WTC11 (cell line): ENCODE data around the gene SPATS2. TPM values are rescaled to one million over a fixed set of nuclear protein-coding genes. Genes with fewer than 3 reads are reported as not detected.
"Not testable (repeated sequence)": the region's sequence is repeated elsewhere in the genome, so short reads cannot be mapped to it uniquely, and the experiment has no call there.

Experiments used
- ATAC-seq: fragments of 200-7000 bp; cut with Tn5 transposase; 2 replicates; pipeline ENCODE4 v1.10.0; 2021; ENCODE audit warnings: mild to moderate bottlenecking, moderate library complexity
- Bru-seq: library from RNA; stranded (reverse); fragments of 400-500 nt; gene quantifications from one replicate; lab custom pipeline; 2021; lab: Mats Ljungman, UMichigan
- CTCF ChIA-PET: fragments of 300-600 bp; sonication (Branson Sonifier 250); formaldehyde crosslinking; loops from one replicate; lab custom pipeline; 2021; ENCODE audit warnings: antibody characterized with exemption; lab: Charles Lee
- POLR2A ChIA-PET: fragments of 350-600 bp; sonication (Branson Sonifier 250); formaldehyde crosslinking; loops from one replicate; lab custom pipeline; 2021; ENCODE audit warnings: antibody characterized with exemption; lab: Charles Lee
- DNase-seq: peaks from one replicate; pipeline ENCODE4 v3.0.0; 2021; ENCODE audit warnings: low spot score
- H3K27ac Mint-ChIP-seq: 2 replicates; pipeline ENCODE4 v1.8.0; 2021; ENCODE audit warnings: mixed read lengths
- H3K27me3 Mint-ChIP-seq: 2 replicates; pipeline ENCODE4 v1.8.0; 2021; ENCODE audit warnings: low read depth, mild to moderate bottlenecking, moderate library complexity, mixed read lengths
- H3K36me3 Mint-ChIP-seq: 2 replicates; pipeline ENCODE4 v1.8.0; 2021; ENCODE audit warnings: mixed read lengths
- H3K4me1 Mint-ChIP-seq: 2 replicates; pipeline ENCODE4 v1.8.0; 2022; ENCODE audit warnings: mixed read lengths
- H3K4me3 Mint-ChIP-seq: 2 replicates; pipeline ENCODE4 v1.8.0; 2021; ENCODE audit warnings: mild to moderate bottlenecking, moderate library complexity, mixed read lengths
- H3K9me3 Mint-ChIP-seq: 2 replicates; pipeline ENCODE4 v1.8.0; 2021; ENCODE audit warnings: mixed read lengths
- E2F5 ChIP-seq: sonication (generic); formaldehyde crosslinking; IDR thresholded peaks from 2 replicates; pipeline ENCODE4 v1.8.1; 2022; ENCODE audit warnings: mild to moderate bottlenecking, moderate library complexity, missing genetic modification reagents
- GTF2I ChIP-seq: fragments of 250-450 bp; sonication (Bioruptor Pico); conservative IDR thresholded peaks from 2 replicates; pipeline ENCODE4 v1.4.0; 2021; ENCODE audit warnings: mild to moderate bottlenecking
- PRDM15 ChIP-seq: sonication (generic); formaldehyde crosslinking; IDR thresholded peaks from 2 replicates; pipeline ENCODE4 v1.8.0; 2022; ENCODE audit warnings: missing genetic modification reagents
- USF1 ChIP-seq: sonication (generic); formaldehyde crosslinking; IDR thresholded peaks from 2 replicates; pipeline ENCODE4 v1.8.0; 2022; ENCODE audit warnings: mild to moderate bottlenecking, missing genetic modification reagents
- ZNF219 ChIP-seq: sonication (generic); formaldehyde crosslinking; IDR thresholded peaks from 2 replicates; pipeline ENCODE4 v1.8.0; 2023; ENCODE audit warnings: missing genetic modification reagents, mild to moderate bottlenecking, borderline replicate concordance
- ZNF281 ChIP-seq: sonication (generic); formaldehyde crosslinking; IDR thresholded peaks from 2 replicates; pipeline ENCODE4 v1.8.0; 2023; ENCODE audit warnings: mild to moderate bottlenecking, missing genetic modification reagents
- ZNF416 ChIP-seq: fragments of 250-450 bp; sonication (Bioruptor Pico); IDR thresholded peaks from 2 replicates; pipeline ENCODE4 v1.9.0; 2021; ENCODE audit warnings: mild to moderate bottlenecking, inconsistent platforms
- long read RNA-seq, 3 experiments: library from RNA in 1 of 3; library from capped mRNA in 1 of 3; library from polyadenylated mRNA in 1 of 3; unstranded in 2 of 3; stranded (forward) in 1 of 3; transcript quantifications; one replicate each; pipeline ENCODE4 v2.0.0, GENCODE V29; 2021
- total RNA-seq: library from RNA; stranded (reverse); gene quantifications from 3 replicates; pipeline ENCODE4 v1.2.3, GENCODE V29; 2021

Gene SPATS2
- total RNA-seq (25.9 to 26.9 TPM (median 26.5 TPM) in 3 replicates), Bru-seq, nascent RNA (percentile 71 among the genes with signal in this experiment)
- long read RNA-seq, experiment 1, transcript SPATS2-222 (14 exons, 2,993 nt): minor isoform, 44 of 156 reads
- long read RNA-seq, experiment 1, transcript SPATS2-201 (13 exons, 3,158 nt): major isoform, 73 of 156 reads
- long read RNA-seq, experiment 1, partial matches to known transcripts: 8 of 156 reads
- long read RNA-seq, experiment 1, other reads (novel, unspliced or antisense): 30 of 156 reads
- long read RNA-seq, experiment 2, transcript SPATS2-222 (14 exons, 2,993 nt): major isoform, 10 of 31 reads
- long read RNA-seq, experiment 2, transcript SPATS2-201 (13 exons, 3,158 nt): minor isoform, 8 of 31 reads
- long read RNA-seq, experiment 2, partial matches to known transcripts: 3 of 31 reads
- long read RNA-seq, experiment 2, other reads (novel, unspliced or antisense): 10 of 31 reads
- long read RNA-seq, experiment 3, transcript SPATS2-222 (14 exons, 2,993 nt): minor isoform, 6 of 23 reads
- long read RNA-seq, experiment 3, transcript SPATS2-201 (13 exons, 3,158 nt): major isoform, 10 of 23 reads
- long read RNA-seq, experiment 3, partial matches to known transcripts: 3 of 23 reads
- long read RNA-seq, experiment 3, other reads (novel, unspliced or antisense): 4 of 23 reads

GRCh38 chr12:49367381-49368239 lies at the start of gene SPATS2:
SPATS2 (plus strand) TSS chr12:49367462; CDS start chr12:49461013, 93,551 bp downstream.
- ChIA-PET POLR2A (interaction anchor here (0.6 to 1.9 kb wide), 19 partner anchors 9 to 237 kb away, joined by 3 to 8 read pairs (median 4); partner anchors contain the start of genes C1QL4, DNAJC22, TROAP and TUBA1B), CTCF (interaction anchor here (0.9 to 2.6 kb wide), 27 partner anchors 8 to 374 kb away, joined by 3 to 69 read pairs (median 7); partner anchors contain the start of genes C1QL4, DNAJC22, KCNH3 and PRPF40B)
- ATAC-seq: peak; percentile 3
- H3K4me3 Mint-ChIP-seq: peak within 1 kb of the TSS; percentile 89
- no peaks in the 10 kb centered on the region for H3K9me3 Mint-ChIP-seq
- DNase-seq: peak; percentile 99
- H3K27ac Mint-ChIP-seq: peak within 1 kb of the TSS; percentile 97
- H3K27me3 Mint-ChIP-seq: peaks cover 12% of the 10 kb centered on the region
- H3K4me1 Mint-ChIP-seq: peaks cover 30% of the 10 kb centered on the region
- H3K36me3 Mint-ChIP-seq: no peaks in the 10 kb centered on the region
- TF ChIP-seq ZNF416 (CRISPR knock-in tag): no peak
- TF ChIP-seq ZNF281 (CRISPR knock-in tag): peak; percentile 86
- 0 out of 2 replicates have a peak, but pooled peaks have one; percentile 8 for TF ChIP-seq E2F5 (CRISPR knock-in tag)
- TF ChIP-seq, all 79 proteins: peak for 2

- peaks cover 15% of the 10 kb centered on the region for H3K4me1 Mint-ChIP-seq
- H3K4me3 Mint-ChIP-seq, POLR2A ChIA-PET, DNase-seq, H3K9me3 Mint-ChIP-seq, H3K27ac Mint-ChIP-seq, H3K36me3 Mint-ChIP-seq, ATAC-seq: not testable (repeated sequence)
- CTCF ChIA-PET: interaction anchor here (2.8 to 4.8 kb wide), 3 partner anchors 12 to 26 kb away, joined by 54 to 77 read pairs (median 73); partner anchors contain the start of genes DNAJC22 and PRPH
- peaks cover 15% of the 10 kb centered on the region for H3K27me3 Mint-ChIP-seq
Measured at GRCh38 chr12:49320411-49321103, 46.7 kb upstream of the SPATS2 start.

- peak; percentile 65; the same call in 1 of the 2 replicates for TF ChIP-seq GTF2I
- no peak for TF ChIP-seq USF1 (CRISPR knock-in tag)
- TF ChIP-seq ZNF219: no peak
- TF ChIP-seq PRDM15 (CRISPR knock-in tag): no peak
- peak overlapping the region; percentile 99 for H3K4me3 Mint-ChIP-seq
- ChIA-PET POLR2A (interaction anchor here (1.0 to 2.0 kb wide), 6 partner anchors 10 to 84 kb away, joined by 3 to 19 read pairs (median 7); partner anchors contain the start of gene SPATS2), CTCF (interaction anchor here (0.5 to 4.8 kb wide), 19 partner anchors 9 to 645 kb away, joined by 3 to 77 read pairs (median 5); partner anchors contain the start of genes C1QL4, DNAJC22 and PRPH)
- H3K4me1 Mint-ChIP-seq: peaks cover 15% of the 10 kb centered on the region
- H3K27ac Mint-ChIP-seq: peak overlapping the region; percentile 91
- H3K36me3 Mint-ChIP-seq: peaks cover 12% of the 10 kb centered on the region
- no peak for ATAC-seq
- H3K9me3 Mint-ChIP-seq: no peaks in the 10 kb centered on the region
- no peak for DNase-seq
- peaks cover 15% of the 10 kb centered on the region for H3K27me3 Mint-ChIP-seq
Measured at GRCh38 chr12:49322367-49322707, 44.9 kb upstream of the SPATS2 start.
